MM.1S (cell line): Measurements from ENCODE around the gene MMS22L.

Experiments used
- EZH2 ChIP-seq: fragments of 300-600 bp; sonication (generic); optimal IDR thresholded peaks from 2 replicates; pipeline ENCODE3; 2017; ENCODE audit warnings: low read depth, mild to moderate bottlenecking, antibody characterized with exemption, low read length, mixed read lengths
- EZH2phosphoT487 ChIP-seq: fragments of 300-600 bp; sonication (generic); IDR thresholded peaks from 2 replicates; pipeline ENCODE4 v1.6.1; 2018; ENCODE audit warnings: antibody characterized with exemption, low read length
- TF ChIP-seq, protein P1 (sequence below): fragments of 300-600 bp; sonication (generic); IDR thresholded peaks from 2 replicates; pipeline ENCODE4 v1.5.1; 2016; ENCODE audit warnings: antibody characterized with exemption, low read length, mixed read lengths

GRCh38 chr6:97215157-97215769, 67.8 kb downstream of the MMS22L start:
- no peak for TF ChIP-seq EZH2phosphoT487
- TF ChIP-seq, protein P1, sequence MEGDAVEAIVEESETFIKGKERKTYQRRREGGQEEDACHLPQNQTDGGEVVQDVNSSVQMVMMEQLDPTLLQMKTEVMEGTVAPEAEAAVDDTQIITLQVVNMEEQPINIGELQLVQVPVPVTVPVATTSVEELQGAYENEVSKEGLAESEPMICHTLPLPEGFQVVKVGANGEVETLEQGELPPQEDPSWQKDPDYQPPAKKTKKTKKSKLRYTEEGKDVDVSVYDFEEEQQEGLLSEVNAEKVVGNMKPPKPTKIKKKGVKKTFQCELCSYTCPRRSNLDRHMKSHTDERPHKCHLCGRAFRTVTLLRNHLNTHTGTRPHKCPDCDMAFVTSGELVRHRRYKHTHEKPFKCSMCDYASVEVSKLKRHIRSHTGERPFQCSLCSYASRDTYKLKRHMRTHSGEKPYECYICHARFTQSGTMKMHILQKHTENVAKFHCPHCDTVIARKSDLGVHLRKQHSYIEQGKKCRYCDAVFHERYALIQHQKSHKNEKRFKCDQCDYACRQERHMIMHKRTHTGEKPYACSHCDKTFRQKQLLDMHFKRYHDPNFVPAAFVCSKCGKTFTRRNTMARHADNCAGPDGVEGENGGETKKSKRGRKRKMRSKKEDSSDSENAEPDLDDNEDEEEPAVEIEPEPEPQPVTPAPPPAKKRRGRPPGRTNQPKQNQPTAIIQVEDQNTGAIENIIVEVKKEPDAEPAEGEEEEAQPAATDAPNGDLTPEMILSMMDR = no peak
- no peak for TF ChIP-seq EZH2
